HG03571 (cell line): ENCODE measurements around the gene UBE3A.
A peak's percentile ranks its signal among the peaks of the same experiment; 100 is the strongest.
"Not testable (repeated sequence)": the region's sequence is repeated elsewhere in the genome, so short reads cannot be mapped to it uniquely, and the experiment has no call there.

Source experiments
- ATAC-seq: cut with Tn5 transposase; IDR thresholded peaks from one replicate; pipeline ENCODE4 v1.9.1; 2021; ENCODE audit not compliant: unreplicated experiment

The UBE3A gene

DNA sequence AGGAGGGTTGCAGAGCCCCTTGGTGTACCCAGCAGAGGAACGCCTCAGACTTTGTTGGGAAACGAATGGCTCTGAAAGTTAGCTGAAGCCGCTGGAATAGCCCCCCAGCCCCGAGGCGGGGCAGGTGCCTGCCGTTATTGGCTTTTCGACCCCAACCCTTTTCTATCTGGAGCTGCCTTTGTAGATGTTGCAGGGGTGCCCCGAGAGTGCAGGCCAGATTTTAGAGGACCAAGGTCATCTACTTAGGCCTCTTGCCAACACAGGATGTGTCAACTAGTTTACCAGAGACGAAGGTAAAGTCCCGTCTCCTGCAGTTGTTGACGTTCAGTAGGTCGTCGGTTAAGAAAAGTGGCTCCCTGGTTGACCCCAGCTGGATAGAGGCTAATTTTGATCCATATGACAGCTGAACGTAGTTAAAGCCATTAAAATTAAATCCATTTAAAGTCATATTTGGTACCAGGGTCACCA is 579 bp upstream of the UBE3A start:
- no peak for ATAC-seq

DNA sequence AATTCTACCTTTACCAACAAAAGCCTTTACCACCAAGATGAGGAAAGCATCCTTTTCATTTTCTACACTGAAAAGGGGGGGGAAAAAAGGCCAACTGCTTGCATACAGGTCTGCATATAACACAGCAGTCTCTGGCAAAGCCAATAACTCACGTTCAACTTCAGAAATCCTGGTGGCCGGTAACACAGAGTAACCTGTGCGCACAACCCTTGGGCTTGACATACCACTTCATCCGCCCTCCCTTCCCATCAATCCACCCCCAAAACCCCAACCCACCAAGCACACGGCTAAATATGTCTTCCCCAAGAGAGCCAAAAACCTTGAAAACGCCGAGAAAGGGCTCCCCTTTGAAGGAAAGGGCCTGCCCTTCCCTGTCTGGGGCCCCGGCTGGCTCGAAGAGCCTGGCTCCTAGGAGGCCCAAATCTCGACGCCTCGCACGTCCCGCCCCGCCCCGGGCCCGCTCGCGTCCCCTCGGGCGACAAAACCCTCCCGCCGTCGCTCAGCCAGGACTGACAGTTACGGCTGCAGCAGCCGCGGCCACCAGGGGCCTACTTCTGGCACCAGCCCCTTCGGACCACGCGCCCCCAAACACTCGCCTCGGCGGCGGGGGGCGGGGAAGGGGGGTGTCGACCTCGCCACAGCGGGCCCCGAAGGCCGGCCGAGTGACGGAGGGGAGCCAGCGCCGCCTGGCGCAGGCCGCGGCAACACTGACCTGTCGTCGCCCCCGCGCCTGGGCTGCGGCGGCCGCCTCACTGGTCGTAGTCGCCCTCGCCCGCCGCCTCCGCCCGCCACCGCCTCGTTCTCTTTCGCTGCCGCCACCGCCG is 835 bp downstream of the UBE3A start:
- peak; percentile 40 for ATAC-seq

DNA sequence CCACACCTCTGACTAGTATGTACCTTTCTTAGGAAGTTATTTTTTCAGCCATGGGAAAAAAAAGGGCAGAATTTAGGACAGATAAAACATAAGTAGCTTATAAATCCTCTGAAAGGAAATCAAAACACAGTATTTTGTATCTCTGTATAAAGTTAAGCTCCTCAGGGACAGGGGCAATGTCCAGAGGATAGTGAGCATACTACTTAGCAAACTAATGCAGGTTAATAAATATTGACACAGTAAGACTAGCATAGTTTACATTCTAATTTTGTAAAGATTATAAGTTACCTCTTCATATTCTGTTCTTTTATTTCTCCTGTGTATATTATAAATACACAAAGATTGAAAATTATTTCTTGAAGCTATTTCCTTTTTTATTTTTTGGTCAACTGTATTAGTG is 2.1 kb downstream of the UBE3A start:
- no peak for ATAC-seq

DNA sequence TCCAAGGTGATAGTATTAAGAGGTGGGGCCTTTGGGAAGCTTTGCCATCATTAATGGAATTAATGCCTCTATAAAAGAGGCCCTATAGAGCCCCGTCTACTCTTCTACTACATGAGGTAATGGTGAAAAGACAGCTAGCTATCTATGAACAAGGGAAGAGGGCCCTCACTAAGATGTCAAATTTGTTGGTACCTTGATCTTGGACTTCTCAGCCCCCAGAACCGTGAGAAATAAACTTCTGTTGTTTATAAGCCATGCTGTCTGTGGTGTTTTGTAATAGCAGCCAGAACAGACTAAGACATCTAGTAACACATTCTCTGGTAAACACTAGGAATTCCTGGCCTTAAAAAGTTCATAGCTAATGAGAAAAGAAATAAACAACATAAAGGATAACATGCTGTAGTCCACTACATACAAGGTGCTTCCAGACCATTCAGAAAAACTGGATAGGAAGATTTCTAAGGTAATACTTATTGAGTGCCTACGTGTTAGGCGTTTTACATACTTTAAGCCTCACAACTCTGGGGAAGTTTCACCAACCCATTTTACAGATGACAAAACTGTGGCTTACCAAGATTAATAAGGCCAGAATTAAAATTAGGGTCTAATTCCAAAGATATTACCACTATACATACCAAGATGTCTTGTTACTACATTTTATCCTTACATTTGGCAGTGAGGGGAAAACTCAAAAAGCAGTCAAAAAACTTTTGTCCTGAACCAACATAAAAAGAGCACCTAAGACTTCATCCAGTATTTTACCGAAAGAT is 3.2 kb downstream of the UBE3A start:
- no peak for ATAC-seq

GRCh38 chr15:25433118-25433865 is 5.5 kb downstream of the UBE3A start:
- ATAC-seq = no peak

DNA sequence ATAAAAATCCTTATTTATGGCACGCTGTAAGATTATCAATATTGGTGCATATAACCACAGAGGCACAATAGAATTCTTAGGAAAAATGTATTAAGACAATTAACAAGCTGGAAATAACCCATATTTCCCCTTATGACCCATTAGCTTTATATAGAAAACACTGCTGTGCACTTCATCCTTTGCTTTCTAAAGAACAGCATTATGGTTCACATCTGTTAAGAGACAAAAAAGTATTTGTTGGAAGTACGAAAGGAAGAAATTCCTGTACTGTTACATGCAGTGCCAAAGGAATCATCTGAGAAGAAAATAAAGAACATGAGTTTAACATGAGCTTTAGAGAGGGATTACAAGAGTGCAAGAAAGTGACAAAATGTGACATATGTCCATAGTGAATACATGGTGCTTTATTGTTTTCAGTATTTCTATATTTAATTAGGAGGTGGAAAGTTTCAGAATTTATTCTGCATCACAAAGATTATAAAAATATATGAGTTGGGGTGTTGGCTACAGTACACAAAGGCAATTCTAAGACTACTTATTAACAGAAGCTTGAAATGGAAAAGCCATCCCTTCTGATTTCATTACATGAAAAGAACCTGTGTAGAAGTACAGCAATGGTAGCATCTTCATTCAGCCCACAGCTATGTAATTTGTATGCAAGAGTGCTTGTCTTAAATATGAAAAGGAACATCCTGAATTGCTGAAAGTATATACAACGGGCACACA is 6.8 kb downstream of the UBE3A start:
- ATAC-seq = no peak

- ATAC-seq = no peak
Observed at GRCh38 chr15:25427861-25428260, 11.0 kb downstream of the UBE3A start.

GRCh38 chr15:25426896-25427610 is 11.8 kb downstream of the UBE3A start:
- no peak for ATAC-seq

GRCh38 chr15:25424073-25424472 is 14.8 kb downstream of the UBE3A start:
- no peak for ATAC-seq

GRCh38 chr15:25422021-25422420 is 16.8 kb downstream of the UBE3A start:
- no peak for ATAC-seq

DNA sequence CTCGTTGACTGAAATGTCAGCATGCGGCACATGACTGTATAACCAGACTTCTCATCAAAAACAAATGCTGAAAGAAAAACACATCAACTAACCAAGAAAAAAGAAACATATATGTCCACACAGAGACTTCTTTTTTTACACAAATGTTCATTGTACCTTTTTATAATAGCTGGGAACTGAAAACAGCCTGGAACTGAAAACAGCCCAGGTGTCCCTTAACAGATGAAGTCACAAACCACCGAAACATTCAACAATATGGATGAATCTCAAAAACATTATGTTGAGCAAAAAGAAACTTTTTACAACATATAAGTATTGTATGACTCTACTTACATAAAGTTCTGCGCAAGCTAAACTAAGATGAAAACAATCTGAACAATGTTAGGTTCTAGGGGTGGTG is 20.6 kb downstream of the UBE3A start:
- ATAC-seq = no peak

GRCh38 chr15:25417604-25418003 is 21.2 kb downstream of the UBE3A start:
- ATAC-seq = no peak

GRCh38 chr15:25416693-25417092 is 22.1 kb downstream of the UBE3A start:
- ATAC-seq = no peak

DNA sequence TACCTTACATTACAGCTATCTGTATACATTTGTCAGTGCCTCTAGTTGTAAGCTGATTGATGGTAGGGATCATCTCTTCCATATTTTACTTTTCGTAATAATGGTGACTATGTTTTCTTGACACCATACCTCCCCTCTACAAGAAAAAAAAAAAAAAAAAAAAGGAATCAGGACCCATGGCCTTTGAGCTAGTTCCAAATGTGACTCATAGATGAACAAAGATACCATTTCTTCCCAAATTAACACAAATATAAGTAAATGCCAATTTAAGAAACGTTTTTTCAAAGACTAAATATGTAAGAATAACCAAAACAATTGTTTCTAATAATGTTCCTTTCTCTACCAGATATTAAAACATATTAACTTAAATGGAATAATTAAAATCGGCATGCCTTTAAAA is 23.1 kb downstream of the UBE3A start:
- ATAC-seq = no peak

DNA sequence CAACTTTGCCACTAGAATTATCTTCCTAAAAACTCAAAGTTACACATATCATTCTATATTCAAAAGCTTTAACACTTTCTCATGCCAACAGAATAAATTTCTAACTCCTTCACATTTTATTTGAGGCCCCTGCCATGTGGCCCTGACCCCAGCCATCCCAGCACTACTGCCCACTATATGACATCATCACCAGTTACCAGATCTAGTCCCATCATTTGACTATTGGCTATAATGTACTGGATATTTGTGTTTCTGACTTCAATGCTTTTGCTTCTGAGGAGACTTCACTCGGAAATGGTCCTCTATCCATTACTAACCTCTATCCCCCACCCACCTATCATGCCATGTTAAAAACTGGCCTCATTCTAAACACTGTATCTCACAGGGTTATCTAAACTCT is 23.6 kb downstream of the UBE3A start:
- no peak for ATAC-seq

DNA sequence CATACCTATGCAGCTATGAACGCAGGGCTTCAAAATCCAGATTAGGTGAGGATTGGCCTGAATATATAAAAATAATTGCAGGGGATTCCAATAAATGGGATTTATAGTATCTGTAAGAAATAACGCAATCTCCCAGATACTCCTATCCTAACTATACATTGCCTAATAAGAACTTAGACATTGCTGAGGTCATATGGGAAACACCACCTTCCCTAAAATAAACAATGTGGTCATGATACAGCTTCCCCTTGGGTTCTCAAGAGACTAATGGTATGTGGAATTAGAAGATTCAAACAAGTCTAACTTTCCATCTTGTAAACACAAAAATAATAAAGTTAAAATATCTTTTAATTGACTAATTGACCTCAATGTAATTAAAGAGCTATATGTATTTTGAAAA is 28.2 kb downstream of the UBE3A start:
- no peak for ATAC-seq

GRCh38 chr15:25409731-25410130 is 29.1 kb downstream of the UBE3A start:
- ATAC-seq = not testable (repeated sequence)

- no peak for ATAC-seq
Observed at GRCh38 chr15:25408929-25409328, 29.9 kb downstream of the UBE3A start.

- no peak for ATAC-seq
Observed at GRCh38 chr15:25408428-25408827, 30.4 kb downstream of the UBE3A start.

DNA sequence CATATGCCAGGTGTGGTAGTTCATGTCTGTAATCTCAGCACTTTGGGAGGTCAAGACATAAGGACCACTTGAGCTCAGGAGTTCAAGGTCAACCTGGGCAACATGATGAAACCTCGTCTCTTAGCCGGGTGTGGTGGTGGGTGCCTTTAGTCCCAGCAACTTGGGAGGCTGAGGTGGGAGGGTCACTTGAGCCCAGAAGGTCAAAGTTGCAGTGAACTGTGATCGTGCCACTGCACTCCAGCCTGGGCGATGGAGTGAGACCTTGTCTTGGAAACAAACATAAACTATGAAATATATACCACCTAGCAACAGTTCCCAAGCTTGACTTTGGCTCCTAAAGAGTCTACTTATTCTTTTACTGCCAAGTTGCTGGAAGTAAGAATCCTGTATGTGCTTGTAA is 30.9 kb downstream of the UBE3A start:
- no peak for ATAC-seq
